ENCODE results near the gene INPP4B. TPM values are rescaled to one million over a fixed set of nuclear protein-coding genes. Genes with fewer than 3 reads are reported as not detected.

INPP4B gene
- total RNA-seq, 1 donor from 2014 or later, result 4.9 TPM

- H3K4me3 Mint-ChIP-seq (ENCODE audit: unreplicated experiment), result no peak overlapping the region
- no peak for DNase-seq (ENCODE audit: low spot score)
- H3K36me3 Mint-ChIP-seq (ENCODE audit: low read depth, unreplicated experiment), result no peaks in the 10 kb centered on the region
- no peaks in the 10 kb centered on the region for H3K9me3 Mint-ChIP-seq (ENCODE audit: unreplicated experiment)
- H3K27ac Mint-ChIP-seq (ENCODE audit: unreplicated experiment), result no peak overlapping the region
- TF ChIP-seq CTCF (IDR thresholded peaks at IDR 0.05; ENCODE audit: unreplicated experiment), result no peak
- H3K4me1 Mint-ChIP-seq (ENCODE audit: unreplicated experiment), result no peaks in the 10 kb centered on the region
- H3K27me3 Mint-ChIP-seq (ENCODE audit: unreplicated experiment), result no peaks in the 10 kb centered on the region
Observed at GRCh38 chr4:142158980-142159379, 687.1 kb downstream of the INPP4B start.

GRCh38 chr4:142156256-142156655 lies 689.8 kb downstream of the INPP4B start:
- Mint-ChIP-seq H3K9me3 (ENCODE audit: unreplicated experiment) (no peaks in the 10 kb centered on the region), H3K36me3 (ENCODE audit: low read depth, unreplicated experiment) (no peaks in the 10 kb centered on the region), H3K4me3 (ENCODE audit: unreplicated experiment) (no peak overlapping the region), H3K4me1 (ENCODE audit: unreplicated experiment) (no peaks in the 10 kb centered on the region), H3K27ac (ENCODE audit: unreplicated experiment) (no peak overlapping the region), H3K27me3 (ENCODE audit: unreplicated experiment) (no peaks in the 10 kb centered on the region)
- DNase-seq (ENCODE audit: low spot score), result no peak
- TF ChIP-seq CTCF (IDR thresholded peaks at IDR 0.05; ENCODE audit: unreplicated experiment), result no peak

- H3K27ac Mint-ChIP-seq (ENCODE audit: unreplicated experiment), result no peak overlapping the region
Observed at GRCh38 chr4:142155347-142155746, 690.8 kb downstream of the INPP4B start.

GRCh38 chr4:142150483-142150882 lies 695.6 kb downstream of the INPP4B start:
- no peak overlapping the region for H3K4me3 Mint-ChIP-seq (ENCODE audit: unreplicated experiment)
- no peaks in the 10 kb centered on the region for H3K4me1 Mint-ChIP-seq (ENCODE audit: unreplicated experiment)
- no peak overlapping the region for H3K27ac Mint-ChIP-seq (ENCODE audit: unreplicated experiment)
- H3K36me3 Mint-ChIP-seq (ENCODE audit: low read depth, unreplicated experiment), result no peaks in the 10 kb centered on the region
- H3K27me3 Mint-ChIP-seq (ENCODE audit: unreplicated experiment), result no peaks in the 10 kb centered on the region
- DNase-seq (ENCODE audit: low spot score), result no peak
- no peak for TF ChIP-seq CTCF (IDR thresholded peaks at IDR 0.05; ENCODE audit: unreplicated experiment)
- H3K9me3 Mint-ChIP-seq (ENCODE audit: unreplicated experiment), result no peaks in the 10 kb centered on the region

More at GRCh38 chr4:142155347-142155746, 690.8 kb downstream of the INPP4B start:
- no peak for TF ChIP-seq CTCF (IDR thresholded peaks at IDR 0.05; ENCODE audit: unreplicated experiment)
- Mint-ChIP-seq H3K4me1 (ENCODE audit: unreplicated experiment) (no peaks in the 10 kb centered on the region), H3K27me3 (ENCODE audit: unreplicated experiment) (no peaks in the 10 kb centered on the region), H3K4me3 (ENCODE audit: unreplicated experiment) (no peak overlapping the region), H3K36me3 (ENCODE audit: low read depth, unreplicated experiment) (no peaks in the 10 kb centered on the region), H3K9me3 (ENCODE audit: unreplicated experiment) (no peaks in the 10 kb centered on the region)
- DNase-seq (ENCODE audit: low spot score), result no peak

GRCh38 chr4:142144813-142145212 lies 701.3 kb downstream of the INPP4B start:
- Mint-ChIP-seq H3K4me3 (ENCODE audit: unreplicated experiment) (no peak overlapping the region), H3K4me1 (ENCODE audit: unreplicated experiment) (peaks cover 2% of the 10 kb centered on the region), H3K27me3 (ENCODE audit: unreplicated experiment) (no peaks in the 10 kb centered on the region), H3K9me3 (ENCODE audit: unreplicated experiment) (no peaks in the 10 kb centered on the region), H3K36me3 (ENCODE audit: low read depth, unreplicated experiment) (no peaks in the 10 kb centered on the region), H3K27ac (ENCODE audit: unreplicated experiment) (no peak overlapping the region)
- no peak for TF ChIP-seq CTCF (IDR thresholded peaks at IDR 0.05; ENCODE audit: unreplicated experiment)
- DNase-seq (ENCODE audit: low spot score), result no peak

Measured in endothelial cell (in vitro differentiated cells).